ENCODE data around the gene ADAT2. TPM values are rescaled to one million over a fixed set of nuclear protein-coding genes. Genes with fewer than 3 reads are reported as not detected.

ADAT2 gene
- total and polyA plus RNA-seq, 2 of the 13 experiments (the other 11 are each of a cell fraction or from before 2014, with no cell fraction given), result 10.5 to 18.3 TPM

DNA sequence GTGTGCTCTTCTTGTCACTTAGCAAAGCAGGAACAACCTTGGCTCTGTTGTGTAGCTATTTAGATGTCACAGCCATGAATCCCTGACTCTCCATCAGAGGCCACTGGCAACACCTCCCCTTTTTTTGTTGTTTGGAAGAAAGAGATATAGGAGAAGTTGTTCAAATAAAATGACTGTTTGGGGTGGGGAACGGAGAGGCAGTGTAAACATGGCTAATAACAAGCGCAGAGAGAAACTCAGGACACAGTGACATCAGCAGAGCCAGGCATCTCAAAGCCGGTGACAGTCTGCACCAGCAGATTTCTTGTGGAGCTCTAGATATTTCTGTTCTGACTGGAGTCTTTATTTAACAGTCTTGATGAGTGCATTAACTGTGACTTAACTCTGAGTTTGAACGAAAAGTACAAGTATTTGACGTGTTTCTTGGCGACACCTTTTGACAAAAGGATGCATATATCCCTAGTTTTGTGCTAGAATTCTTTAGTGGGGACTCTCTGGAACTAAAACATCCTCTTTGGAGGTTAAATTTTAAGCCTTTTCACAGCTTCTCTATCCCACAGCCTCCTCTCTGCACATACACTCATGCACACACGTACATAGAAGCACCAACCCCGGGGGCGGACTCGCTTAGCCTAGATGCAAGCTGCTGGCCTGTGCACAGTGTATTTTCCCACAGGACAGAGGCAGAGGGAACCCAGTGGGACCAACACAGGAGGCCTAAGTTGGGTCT is 53.8 kb downstream of the ADAT2 start (continued):
- TF ChIP-seq YEATS2 (CRISPR knock-in tag; IDR thresholded peaks at IDR 0.05; ENCODE audit: borderline replicate concordance) (no peak), STAG1 (CRISPR knock-in tag; IDR thresholded peaks at IDR 0.05) (peak; percentile 5; the same call in 1 of the 2 replicates), CCDC6 (CRISPR knock-in tag; IDR thresholded peaks at IDR 0.05) (no peak; the same call in 1 of the 2 replicates), ZNF337 (CRISPR knock-in tag; IDR thresholded peaks at IDR 0.05; ENCODE audit: borderline replicate concordance, low read depth) (0 out of 2 replicates have a peak, but pooled peaks have one; percentile 19), ZNF333 (CRISPR knock-in tag; IDR thresholded peaks at IDR 0.05; ENCODE audit: borderline replicate concordance) (no peak), KDM5B (CRISPR knock-in tag; IDR thresholded peaks at IDR 0.05; ENCODE audit: borderline replicate concordance) (no peak), ZNF619 (CRISPR knock-in tag; IDR thresholded peaks at IDR 0.05) (no peak), ETV5 (CRISPR knock-in tag; IDR thresholded peaks at IDR 0.05; ENCODE audit: borderline replicate concordance) (no peak), ZNF775 (CRISPR knock-in tag; IDR thresholded peaks at IDR 0.05; ENCODE audit: borderline replicate concordance) (no peak), ZNF329 (CRISPR knock-in tag; IDR thresholded peaks at IDR 0.05; ENCODE audit: low read depth) (no peak), ZSCAN25 (CRISPR knock-in tag; IDR thresholded peaks at IDR 0.05) (0 out of 2 replicates have a peak, but pooled peaks have one; percentile 24), SP1 (IDR thresholded peaks at IDR 0.05) (no peak), SP1 (CRISPR knock-in tag; IDR thresholded peaks at IDR 0.05) (no peak)
- TF ChIP-seq, protein P1, sequence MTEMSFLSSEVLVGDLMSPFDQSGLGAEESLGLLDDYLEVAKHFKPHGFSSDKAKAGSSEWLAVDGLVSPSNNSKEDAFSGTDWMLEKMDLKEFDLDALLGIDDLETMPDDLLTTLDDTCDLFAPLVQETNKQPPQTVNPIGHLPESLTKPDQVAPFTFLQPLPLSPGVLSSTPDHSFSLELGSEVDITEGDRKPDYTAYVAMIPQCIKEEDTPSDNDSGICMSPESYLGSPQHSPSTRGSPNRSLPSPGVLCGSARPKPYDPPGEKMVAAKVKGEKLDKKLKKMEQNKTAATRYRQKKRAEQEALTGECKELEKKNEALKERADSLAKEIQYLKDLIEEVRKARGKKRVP (CRISPR knock-in tag; IDR thresholded peaks at IDR 0.05), result peak in 1 of 2 experiments; percentile 43; a peak in 2 of 4 replicates
- TF ChIP-seq, protein P2, sequence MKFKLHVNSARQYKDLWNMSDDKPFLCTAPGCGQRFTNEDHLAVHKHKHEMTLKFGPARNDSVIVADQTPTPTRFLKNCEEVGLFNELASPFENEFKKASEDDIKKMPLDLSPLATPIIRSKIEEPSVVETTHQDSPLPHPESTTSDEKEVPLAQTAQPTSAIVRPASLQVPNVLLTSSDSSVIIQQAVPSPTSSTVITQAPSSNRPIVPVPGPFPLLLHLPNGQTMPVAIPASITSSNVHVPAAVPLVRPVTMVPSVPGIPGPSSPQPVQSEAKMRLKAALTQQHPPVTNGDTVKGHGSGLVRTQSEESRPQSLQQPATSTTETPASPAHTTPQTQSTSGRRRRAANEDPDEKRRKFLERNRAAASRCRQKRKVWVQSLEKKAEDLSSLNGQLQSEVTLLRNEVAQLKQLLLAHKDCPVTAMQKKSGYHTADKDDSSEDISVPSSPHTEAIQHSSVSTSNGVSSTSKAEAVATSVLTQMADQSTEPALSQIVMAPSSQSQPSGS (CRISPR knock-in tag; IDR thresholded peaks at IDR 0.05), result peak; percentile 25; the same call in 1 of the 2 replicates
- TF ChIP-seq, protein P3, sequence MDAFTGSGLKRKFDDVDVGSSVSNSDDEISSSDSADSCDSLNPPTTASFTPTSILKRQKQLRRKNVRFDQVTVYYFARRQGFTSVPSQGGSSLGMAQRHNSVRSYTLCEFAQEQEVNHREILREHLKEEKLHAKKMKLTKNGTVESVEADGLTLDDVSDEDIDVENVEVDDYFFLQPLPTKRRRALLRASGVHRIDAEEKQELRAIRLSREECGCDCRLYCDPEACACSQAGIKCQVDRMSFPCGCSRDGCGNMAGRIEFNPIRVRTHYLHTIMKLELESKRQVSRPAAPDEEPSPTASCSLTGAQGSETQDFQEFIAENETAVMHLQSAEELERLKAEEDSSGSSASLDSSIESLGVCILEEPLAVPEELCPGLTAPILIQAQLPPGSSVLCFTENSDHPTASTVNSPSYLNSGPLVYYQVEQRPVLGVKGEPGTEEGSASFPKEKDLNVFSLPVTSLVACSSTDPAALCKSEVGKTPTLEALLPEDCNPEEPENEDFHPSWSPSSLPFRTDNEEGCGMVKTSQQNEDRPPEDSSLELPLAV (CRISPR knock-in tag; conservative IDR thresholded peaks at IDR 0.05; ENCODE audit: low read depth), result no peak
- TF ChIP-seq, protein P4, sequence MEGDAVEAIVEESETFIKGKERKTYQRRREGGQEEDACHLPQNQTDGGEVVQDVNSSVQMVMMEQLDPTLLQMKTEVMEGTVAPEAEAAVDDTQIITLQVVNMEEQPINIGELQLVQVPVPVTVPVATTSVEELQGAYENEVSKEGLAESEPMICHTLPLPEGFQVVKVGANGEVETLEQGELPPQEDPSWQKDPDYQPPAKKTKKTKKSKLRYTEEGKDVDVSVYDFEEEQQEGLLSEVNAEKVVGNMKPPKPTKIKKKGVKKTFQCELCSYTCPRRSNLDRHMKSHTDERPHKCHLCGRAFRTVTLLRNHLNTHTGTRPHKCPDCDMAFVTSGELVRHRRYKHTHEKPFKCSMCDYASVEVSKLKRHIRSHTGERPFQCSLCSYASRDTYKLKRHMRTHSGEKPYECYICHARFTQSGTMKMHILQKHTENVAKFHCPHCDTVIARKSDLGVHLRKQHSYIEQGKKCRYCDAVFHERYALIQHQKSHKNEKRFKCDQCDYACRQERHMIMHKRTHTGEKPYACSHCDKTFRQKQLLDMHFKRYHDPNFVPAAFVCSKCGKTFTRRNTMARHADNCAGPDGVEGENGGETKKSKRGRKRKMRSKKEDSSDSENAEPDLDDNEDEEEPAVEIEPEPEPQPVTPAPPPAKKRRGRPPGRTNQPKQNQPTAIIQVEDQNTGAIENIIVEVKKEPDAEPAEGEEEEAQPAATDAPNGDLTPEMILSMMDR (CRISPR knock-in tag; IDR thresholded peaks at IDR 0.05), result no peak
- TF ChIP-seq, protein P5, sequence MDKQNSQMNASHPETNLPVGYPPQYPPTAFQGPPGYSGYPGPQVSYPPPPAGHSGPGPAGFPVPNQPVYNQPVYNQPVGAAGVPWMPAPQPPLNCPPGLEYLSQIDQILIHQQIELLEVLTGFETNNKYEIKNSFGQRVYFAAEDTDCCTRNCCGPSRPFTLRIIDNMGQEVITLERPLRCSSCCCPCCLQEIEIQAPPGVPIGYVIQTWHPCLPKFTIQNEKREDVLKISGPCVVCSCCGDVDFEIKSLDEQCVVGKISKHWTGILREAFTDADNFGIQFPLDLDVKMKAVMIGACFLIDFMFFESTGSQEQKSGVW (CRISPR knock-in tag; IDR thresholded peaks at IDR 0.05; ENCODE audit: borderline replicate concordance), result no peak
- TF ChIP-seq, protein P6, sequence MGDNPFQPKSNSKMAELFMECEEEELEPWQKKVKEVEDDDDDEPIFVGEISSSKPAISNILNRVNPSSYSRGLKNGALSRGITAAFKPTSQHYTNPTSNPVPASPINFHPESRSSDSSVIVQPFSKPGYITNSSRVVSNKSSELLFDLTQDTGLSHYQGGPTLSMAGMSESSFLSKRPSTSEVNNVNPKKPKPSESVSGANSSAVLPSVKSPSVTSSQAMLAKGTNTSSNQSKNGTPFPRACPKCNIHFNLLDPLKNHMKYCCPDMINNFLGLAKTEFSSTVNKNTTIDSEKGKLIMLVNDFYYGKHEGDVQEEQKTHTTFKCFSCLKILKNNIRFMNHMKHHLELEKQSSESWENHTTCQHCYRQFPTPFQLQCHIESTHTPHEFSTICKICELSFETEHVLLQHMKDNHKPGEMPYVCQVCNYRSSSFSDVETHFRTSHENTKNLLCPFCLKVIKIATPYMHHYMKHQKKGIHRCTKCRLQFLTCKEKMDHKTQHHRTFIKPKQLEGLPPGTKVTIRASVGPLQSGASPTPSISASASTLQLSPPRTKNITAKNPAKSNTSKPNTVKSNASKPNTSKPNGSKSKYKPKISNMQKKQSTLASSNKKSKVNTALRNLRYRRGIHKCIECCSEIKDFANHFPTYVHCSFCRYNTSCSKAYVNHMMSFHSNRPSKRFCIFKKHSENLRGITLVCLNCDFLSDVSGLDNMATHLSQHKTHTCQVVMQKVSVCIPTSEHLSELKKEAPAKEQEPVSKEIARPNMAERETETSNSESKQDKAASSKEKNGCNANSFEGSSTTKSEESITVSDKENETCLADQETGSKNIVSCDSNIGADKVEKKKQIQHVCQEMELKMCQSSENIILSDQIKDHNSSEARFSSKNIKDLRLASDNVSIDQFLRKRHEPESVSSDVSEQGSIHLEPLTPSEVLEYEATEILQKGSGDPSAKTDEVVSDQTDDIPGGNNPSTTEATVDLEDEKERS (CRISPR knock-in tag; IDR thresholded peaks at IDR 0.05), result peak; percentile 16; the same call in 1 of the 2 replicates
